GM10847 (cell line): ENCODE data around the gene PPP1R37.

Source experiments
- POLR2A ChIP-seq: IDR thresholded peaks from 2 replicates; pipeline ENCODE4 v1.6.1; 2011; ENCODE audit not compliant: insufficient read length; ENCODE audit errors: extremely low read depth

Gene PPP1R37

GRCh38 chr19:45169602-45170001 lies 76.6 kb downstream of the PPP1R37 start:
- TF ChIP-seq POLR2A: no peak

GRCh38 chr19:45170146-45171106 lies 77.4 kb downstream of the PPP1R37 start:
- no peak for TF ChIP-seq POLR2A

- no peak for TF ChIP-seq POLR2A
Observed at GRCh38 chr19:45171211-45171623, 78.2 kb downstream of the PPP1R37 start.

GRCh38 chr19:45172173-45172572 lies 79.2 kb downstream of the PPP1R37 start:
- TF ChIP-seq POLR2A: no peak

- no peak for TF ChIP-seq POLR2A
Observed at GRCh38 chr19:45172611-45173208, 79.7 kb downstream of the PPP1R37 start.

- TF ChIP-seq POLR2A: no peak
Observed at GRCh38 chr19:45173816-45174215, 80.8 kb downstream of the PPP1R37 start.

DNA sequence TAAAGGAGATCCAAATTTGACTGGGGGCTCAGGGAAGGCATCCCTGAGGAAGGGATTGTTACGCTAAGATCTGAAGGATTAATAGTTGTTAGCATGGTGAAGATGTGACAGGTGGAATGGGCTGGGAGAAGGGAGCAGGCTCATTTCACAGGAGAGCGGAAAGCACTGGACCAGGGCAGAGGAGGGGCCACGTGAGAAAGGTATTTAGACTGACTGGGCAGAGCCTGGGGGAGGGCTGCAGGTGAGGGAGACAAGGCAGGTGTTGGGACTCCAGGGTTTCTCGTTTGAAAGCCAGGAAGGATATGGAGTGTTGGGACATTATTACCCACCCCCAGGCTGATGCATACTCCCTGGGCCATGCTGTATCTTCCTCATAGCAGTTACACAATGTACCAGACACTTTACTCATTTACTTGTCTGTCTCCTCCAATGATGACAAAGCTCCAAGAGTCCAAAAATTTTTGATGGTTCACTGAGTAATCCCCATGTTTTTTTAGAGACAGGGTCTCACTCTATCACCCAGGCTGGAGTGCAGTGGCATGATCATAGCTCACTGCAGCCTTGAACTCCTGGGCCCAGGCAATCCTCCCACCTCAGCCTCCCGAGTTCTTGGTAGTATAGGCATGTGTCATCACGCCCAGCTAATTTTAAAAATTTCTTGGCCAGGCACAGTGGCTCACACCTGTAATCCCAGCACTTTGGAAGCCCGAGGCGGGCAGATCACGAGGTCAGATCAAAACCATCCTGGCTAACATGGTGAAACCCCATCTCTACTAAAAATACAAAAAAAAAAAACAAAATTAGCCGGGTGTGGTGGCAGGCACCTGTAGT lies 82.8 kb downstream of the PPP1R37 start:
- TF ChIP-seq POLR2A: no peak

DNA sequence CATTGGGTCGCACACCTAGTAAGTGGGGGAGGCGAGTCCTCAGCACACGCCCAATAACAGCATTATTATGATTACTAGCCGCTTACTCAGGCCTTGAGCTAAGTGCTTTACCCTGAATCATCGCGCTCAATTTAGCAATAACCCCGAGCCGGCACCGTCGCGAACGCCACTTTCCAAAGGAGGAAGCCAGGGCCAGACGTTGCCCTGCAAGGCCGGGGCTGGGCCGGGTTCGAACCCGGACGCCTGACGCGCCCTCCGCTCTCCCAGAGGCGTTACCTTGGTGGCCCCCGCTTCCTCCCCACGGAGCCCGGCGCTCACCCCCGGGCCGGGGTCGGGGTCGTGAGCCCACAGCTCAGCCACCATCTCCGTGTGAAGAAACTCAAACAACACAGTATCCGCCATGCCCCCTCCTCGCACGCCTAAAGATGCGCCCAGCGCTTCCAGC lies 84.9 kb downstream of the PPP1R37 start, which contains the start of gene TRAPPC6A:
Gene TRAPPC6A (minus strand): TSS at position 421 of the 445 bp plus-strand sequence. CDS start 19 bp downstream, at position 402.
- TF ChIP-seq POLR2A: peak; percentile 48

DNA sequence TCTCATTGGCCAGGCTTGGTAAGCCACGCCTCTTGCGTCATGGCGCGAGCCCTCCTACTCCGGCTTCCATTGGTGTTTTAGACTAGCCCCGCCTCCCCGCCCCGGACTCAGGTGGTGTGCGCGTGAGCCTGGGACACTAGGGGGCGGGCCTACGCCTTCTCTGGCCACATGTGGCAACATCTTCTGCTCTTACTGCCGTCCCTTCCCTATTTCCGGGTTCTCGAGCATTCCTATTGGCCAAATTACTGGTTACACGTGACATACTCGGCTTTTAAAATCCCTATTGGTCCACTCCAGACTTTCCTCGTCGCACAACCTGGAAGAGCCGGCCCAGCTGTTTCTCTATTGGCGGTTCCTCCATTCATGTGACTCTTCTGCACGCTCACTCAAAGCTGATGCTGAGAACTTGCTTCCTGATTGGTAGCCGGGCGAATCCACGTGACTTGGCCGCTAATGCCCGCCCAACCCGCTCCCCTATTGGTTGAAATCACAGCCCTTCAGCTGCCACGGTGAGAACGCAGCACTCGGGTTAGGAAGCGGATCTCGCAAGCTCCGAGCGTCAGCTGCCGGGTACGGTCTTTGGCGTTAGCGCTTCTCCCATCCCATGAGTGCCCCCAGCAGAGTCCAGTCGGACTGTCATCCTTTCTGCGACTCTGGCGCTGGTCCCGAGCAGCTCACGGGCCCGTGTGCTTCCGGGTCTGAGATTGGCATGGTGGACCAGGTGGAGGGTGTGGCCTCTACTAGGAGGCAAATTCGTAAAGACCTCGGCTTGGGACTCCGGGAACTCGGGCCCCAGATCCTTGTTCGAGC lies 85.5 kb downstream of the PPP1R37 start, which contains the start of gene BLOC1S3:
Gene BLOC1S3 (plus strand): TSS at position 523 of the 810 bp plus-strand sequence. CDS start 513 bp downstream, outside the sequence.
- peak; percentile 64 for TF ChIP-seq POLR2A

DNA sequence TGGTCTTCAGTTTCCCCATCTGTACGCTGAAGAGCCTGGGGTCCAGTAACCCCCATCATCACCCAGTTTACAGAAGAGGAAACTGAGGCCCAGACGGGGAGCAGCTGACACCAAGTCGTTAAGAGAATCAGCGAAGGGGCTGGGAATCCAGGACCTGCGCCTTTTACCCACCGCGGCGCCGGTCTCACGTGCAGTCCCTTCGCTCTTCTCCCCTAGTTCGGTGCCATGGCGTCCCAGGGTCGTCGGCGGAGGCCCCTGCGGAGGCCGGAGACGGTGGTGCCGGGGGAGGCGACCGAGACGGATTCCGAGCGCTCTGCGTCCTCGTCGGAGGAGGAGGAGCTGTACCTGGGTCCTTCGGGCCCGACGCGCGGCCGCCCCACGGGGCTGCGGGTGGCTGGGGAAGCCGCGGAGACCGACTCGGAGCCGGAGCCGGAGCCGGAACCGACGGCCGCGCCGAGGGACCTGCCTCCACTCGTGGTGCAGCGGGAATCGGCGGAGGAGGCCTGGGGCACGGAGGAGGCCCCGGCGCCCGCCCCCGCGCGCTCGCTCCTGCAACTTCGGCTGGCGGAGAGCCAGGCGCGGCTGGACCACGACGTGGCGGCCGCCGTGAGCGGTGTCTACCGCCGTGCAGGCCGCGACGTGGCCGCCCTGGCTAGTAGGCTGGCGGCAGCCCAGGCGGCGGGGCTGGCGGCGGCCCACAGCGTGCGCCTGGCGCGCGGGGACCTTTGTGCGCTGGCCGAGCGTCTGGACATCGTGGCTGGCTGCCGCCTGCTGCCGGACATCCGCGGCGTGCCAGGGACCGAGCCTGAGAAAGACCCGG lies 86.3 kb downstream of the PPP1R37 start:
- no peak for TF ChIP-seq POLR2A

DNA sequence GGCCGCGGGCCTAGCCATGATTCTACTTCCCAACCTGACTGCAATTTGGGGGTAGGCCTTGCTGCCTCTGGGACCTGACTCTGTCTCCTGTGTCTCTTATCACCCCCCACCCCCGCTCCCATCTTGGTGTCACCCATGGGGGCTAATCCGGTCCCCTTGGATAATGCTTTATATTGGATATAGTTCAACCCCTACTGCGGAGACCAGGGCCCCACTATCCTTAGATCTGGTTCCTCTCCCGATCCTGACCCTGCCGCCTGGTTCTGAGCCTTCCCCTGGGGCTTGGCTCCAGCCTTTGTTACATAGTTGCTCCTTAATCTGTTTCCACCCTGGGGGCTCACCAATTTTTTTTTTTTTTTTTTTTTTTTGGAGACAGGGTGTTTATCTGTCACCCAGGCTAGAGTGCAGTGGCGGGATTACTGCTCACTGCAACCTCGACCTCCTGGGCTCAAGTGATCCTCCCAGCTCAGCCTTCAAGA lies 87.0 kb downstream of the PPP1R37 start:
- no peak for TF ChIP-seq POLR2A

- TF ChIP-seq POLR2A: no peak
Observed at GRCh38 chr19:45180936-45181335, 88.0 kb downstream of the PPP1R37 start.

DNA sequence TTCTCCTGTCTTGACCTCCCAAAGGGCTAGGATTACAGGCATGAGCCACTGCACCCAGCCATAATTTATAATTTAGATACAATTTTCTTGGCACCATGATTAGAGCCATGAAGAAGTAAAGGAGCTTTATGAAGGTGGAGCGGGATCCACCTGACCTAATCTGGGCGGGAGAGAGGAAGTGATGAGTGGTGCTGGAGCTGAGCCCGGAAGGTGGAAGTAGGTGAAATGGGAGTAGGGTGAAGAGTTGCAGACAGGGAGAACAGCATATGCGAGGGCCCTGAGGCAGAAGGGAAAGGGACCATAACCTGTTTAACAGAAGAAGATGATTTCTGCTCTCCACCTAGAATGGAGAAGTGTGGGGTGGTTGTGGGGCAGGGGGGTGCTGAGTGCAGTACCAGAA lies 89.8 kb downstream of the PPP1R37 start:
- no peak for TF ChIP-seq POLR2A
